Fibroblast of lung (primary cell): ENCODE results near the gene ZNF77.

Source experiments
- CTCF ChIP-seq, 2 donors: IDR thresholded peaks in 1 of 2; conservative IDR thresholded peaks in 1 of 2; 1 replicate in 1 of 2; 2 replicates in 1 of 2; pipeline ENCODE4 v1.5.1; 2011 to 2012; ENCODE audit warnings: low read length in 2 of 2, control low read depth in 1 of 2, inconsistent platforms in 1 of 2, low read depth in 1 of 2, mild to moderate bottlenecking in 1 of 2
- EZH2 ChIP-seq: IDR thresholded peaks from 2 replicates; pipeline ENCODE4 v1.5.1; 2012; ENCODE audit warnings: low read length, control low read depth, mild to moderate bottlenecking; ENCODE audit errors: missing control alignments

GRCh38 chr19:2992958-2993357 is 48.2 kb upstream of the ZNF77 start:
- no peak for TF ChIP-seq EZH2
- no peak for TF ChIP-seq CTCF (conservative IDR thresholded peaks at IDR 0.05 in 1 of 2, IDR thresholded peaks at IDR 0.05 in 1 of 2; ENCODE audit: low read depth in 1 of 2, low read length in 2 of 2)
